Ramos (cell line): ENCODE data around the gene TIGD3.

Experiments
- in situ Hi-C: fragments of 300-500 bp; cut with MboI; formaldehyde crosslinking; loops from one replicate; pipeline ENCODE4 v1.14.3; 2022; ENCODE audit warnings: low sequenced_read_pairs; ENCODE audit not compliant: unreplicated experiment

The TIGD3 gene

GRCh38 chr11:65402790-65403189, 48.2 kb downstream of the TIGD3 start:
- in situ Hi-C loops: no loop called here

- in situ Hi-C loops: no loop called here
Measured at GRCh38 chr11:65403607-65404121, 49.1 kb downstream of the TIGD3 start.

DNA sequence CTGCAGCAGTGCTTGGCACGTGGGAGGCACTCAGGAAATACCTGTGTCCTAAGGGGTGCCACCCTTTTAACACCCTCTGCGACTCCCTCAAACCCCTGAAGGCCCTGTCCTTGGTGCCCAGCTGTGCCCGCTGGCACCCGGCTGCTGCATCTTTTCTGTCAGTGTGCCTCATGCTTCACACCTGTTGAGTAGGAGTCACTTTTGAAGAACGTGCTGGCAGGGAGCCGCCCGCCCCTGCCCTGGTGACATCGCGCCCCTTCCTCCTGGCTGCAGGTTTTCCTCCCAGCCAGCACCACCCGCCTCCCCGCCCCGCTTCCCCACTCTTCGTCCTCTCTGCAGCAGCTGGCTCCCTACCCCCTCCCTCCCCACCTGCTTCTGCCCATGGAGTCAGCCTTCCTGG, 49.7 kb downstream of the TIGD3 start:
- in situ Hi-C loops: no loop called here

DNA sequence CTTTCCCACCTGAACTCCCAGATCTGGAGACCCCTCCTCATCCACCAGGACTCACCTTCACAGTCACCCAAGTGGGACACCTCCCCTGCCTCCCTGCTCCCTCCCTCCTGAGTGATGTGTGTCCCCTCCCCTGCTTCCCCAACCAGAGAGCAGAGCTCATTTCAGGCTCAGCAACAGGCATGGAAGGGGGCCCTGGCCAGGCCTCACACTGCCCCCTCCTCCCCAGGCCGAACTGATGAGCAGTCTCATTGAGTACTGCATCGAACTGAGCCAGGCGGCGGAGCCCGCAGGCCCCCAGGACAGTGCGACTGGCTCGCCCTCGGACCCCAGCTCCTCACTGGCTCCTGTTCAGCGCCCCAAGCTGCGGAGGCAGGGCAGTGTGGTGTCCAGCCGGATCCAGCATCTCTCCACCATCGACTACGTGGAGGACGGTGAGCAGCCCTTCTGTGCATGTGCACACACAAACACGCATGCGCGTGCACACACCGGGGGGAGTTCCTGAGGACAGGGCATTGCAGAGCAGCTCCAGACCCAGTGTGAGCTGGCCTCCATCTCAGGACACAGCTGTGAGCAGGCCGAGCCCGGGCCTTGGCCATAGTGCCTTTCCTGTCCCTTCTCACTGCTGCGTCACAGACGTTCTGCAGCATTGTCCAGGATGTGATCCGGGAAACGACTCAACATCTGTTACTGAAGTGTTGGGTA, 50.2 kb downstream of the TIGD3 start:
- in situ Hi-C loops: no loop called here
